Upper lobe of left lung (tissue), 4 donors: ENCODE data around the gene CXCL14.

Source experiments
- CTCF ChIP-seq, 6 experiments: fragments of 450-650 bp in 4 of 6; fragments of 200-600 bp in 2 of 6; sonication (generic) in 2 of 6; IDR thresholded peaks; one replicate each; pipeline ENCODE4 v1.5.1; 2016 to 2019; ENCODE audit warnings: antibody characterized with exemption in 6 of 6
- EP300 ChIP-seq, 4 donors: sonication (generic); formaldehyde crosslinking; IDR thresholded peaks; one replicate each; pipeline ENCODE4 v1.5.1; 2017; ENCODE audit warnings: antibody characterized with exemption in 4 of 4, control low read depth in 2 of 4
- POLR2A ChIP-seq, 4 donors: fragments of 450-650 bp; IDR thresholded peaks; one replicate each; pipeline ENCODE4 v1.5.1; 2016 to 2017; ENCODE audit warnings: antibody characterized with exemption in 4 of 4, mild to moderate bottlenecking in 2 of 4
- POLR2AphosphoS5 ChIP-seq, 2 donors: sonication (generic); formaldehyde crosslinking; IDR thresholded peaks; one replicate each; pipeline ENCODE4 v1.5.1; 2017; ENCODE audit warnings: antibody characterized with exemption in 2 of 2

GRCh38 chr5:135543001-135543484 is 35.7 kb downstream of the CXCL14 start:
- TF ChIP-seq CTCF (IDR thresholded peaks at IDR 0.05) (no peak), POLR2A (IDR thresholded peaks at IDR 0.05) (no peak), POLR2AphosphoS5 (IDR thresholded peaks at IDR 0.05) (no peak), EP300 (IDR thresholded peaks at IDR 0.05) (no peak)
